Activated CD8-positive, alpha-beta memory T cell treated with anti-CD3 and anti-CD28 coated beads, Interleukin-2, amount 50 U/mL, for 24 hours (primary cell): ENCODE data around the gene IL23R.

Experiments used
- DNase-seq: peaks from one replicate; pipeline ENCODE4 v3.0.0-alpha.2; 2020; ENCODE audit errors: extremely low read depth

The IL23R gene

DNA sequence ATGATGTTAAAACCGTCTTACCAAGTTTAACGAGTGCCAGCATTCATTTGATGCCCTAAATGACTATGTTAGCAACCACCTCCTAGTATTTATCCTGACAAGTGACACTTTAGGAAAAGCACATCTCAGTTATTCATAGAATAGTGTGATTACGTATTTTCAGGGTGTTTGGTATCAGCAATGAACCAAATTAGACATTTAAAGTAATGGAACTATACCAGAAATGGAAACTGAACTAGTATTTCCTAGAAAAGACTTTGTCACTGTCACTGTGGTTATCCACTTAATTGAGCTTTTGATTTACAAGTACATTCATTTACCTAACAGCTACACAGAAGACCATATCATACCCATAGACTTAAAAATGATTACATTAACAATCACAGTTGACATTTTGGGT lies 137.8 kb downstream of the IL23R start:
- no peak for DNase-seq

DNA sequence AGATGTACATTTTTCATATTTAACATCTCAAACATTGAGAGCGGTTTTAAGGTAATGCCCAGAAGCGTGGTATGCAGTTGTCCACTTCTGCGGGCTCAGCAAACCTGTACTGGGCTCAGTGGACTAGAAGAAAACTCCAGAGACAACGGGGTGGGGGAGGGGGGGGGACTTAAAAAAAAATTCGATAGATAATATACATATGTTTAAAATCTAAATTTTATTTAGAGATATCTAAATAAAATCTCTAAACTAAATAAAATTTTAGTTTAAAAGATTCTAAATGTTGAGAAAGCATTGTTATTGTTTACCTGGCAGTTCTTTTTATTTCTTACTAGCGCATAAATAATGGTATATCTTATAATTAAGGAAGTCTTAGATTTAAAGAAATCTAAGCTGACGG lies 140.3 kb downstream of the IL23R start:
- DNase-seq: no peak

DNA sequence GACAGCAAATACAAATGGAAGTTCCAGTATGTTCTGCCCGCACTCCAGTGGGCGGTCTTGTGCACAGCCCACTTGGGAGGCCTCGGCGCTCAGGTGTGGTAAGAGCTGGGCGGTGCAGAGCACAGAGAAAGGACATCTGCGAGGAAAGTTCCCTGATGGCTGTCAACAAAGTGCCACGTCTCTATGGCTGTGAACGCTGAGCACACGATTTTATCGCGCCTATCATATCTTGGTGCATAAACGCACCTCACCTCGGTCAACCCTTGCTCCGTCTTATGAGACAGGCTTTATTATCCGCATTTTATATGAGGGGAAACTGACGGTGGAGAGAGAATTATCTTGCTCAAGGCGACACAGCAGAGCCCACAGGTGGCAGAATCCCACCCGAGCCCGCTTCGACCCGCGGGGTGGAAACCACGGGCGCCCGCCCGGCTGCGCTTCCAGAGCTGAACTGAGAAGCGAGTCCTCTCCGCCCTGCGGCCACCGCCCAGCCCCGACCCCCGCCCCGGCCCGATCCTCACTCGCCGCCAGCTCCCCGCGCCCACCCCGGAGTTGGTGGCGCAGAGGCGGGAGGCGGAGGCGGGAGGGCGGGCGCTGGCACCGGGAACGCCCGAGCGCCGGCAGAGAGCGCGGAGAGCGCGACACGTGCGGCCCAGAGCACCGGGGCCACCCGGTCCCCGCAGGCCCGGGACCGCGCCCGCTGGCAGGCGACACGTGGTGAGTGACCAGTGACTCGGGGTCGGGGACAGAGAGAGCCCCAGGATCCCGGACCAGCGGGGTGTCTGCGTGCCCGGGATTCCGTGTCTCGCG lies 141.2 kb downstream of the IL23R start, which contains the start of gene IL12RB2:
IL12RB2 (plus strand) TSS at position 623 of the 810 bp plus-strand sequence. CDS start 12,496 bp downstream, outside the sequence.
- DNase-seq: no peak

DNA sequence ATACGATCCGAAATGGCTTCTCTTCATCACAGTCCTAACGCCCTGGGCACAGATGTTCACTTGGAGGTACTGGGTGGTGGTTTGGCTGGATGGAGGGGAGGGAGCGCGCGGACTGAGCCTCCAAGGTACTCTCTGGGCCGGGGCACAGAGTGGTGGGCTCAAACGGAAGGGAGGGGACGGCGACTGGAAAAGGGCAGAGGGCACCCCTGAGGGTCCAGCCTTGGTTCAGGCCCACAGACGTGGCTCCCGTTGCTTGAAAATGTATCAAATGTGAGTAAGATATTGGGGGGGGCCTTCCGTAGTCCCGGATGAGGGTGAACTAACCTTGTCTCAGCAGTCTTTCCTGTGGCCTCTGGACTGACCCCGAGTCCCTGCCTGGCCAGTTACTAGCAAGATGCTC lies 141.9 kb downstream of the IL23R start:
- no peak for DNase-seq
